HEK293T (cell line): Measurements from ENCODE around the gene LOXL1.
A peak's percentile ranks its signal among the peaks of the same experiment; 100 is the strongest.

ENCODE experiments used
- CTCF ChIA-PET: fragments of 350-600 bp; formaldehyde crosslinking; extraction: SDS; loops from one replicate; lab custom pipeline; 2021; ENCODE audit warnings: antibody characterized with exemption, inconsistent platforms; lab: Yijun Ruan, JAX
- POLR2A ChIA-PET: fragments of 350-600 bp; formaldehyde crosslinking; extraction: SDS; loops from one replicate; lab custom pipeline; 2020; ENCODE audit warnings: antibody characterized with exemption, inconsistent platforms; lab: Yijun Ruan, JAX
- DNase-seq: peaks from one replicate; pipeline ENCODE4 v3.0.0; 2012; ENCODE audit warnings: mixed read lengths; ENCODE audit errors: extremely low spot score
- ARNT ChIP-seq: fragments of 450-650 bp; IDR thresholded peaks from 2 replicates; pipeline ENCODE4 v1.6.1; 2017; ENCODE audit warnings: mild to moderate bottlenecking
- BHLHE40 ChIP-seq: fragments of 450-650 bp; IDR thresholded peaks from 2 replicates; pipeline ENCODE4 v1.6.1; 2016; ENCODE audit warnings: mild to moderate bottlenecking, moderate library complexity, borderline replicate concordance
- CTBP1 ChIP-seq: fragments of 450-650 bp; IDR thresholded peaks from 2 replicates; pipeline ENCODE4 v1.6.1; 2016; ENCODE audit warnings: borderline replicate concordance
- ELF4 ChIP-seq: fragments of 450-650 bp; IDR thresholded peaks from 2 replicates; pipeline ENCODE4 v1.6.1; 2017; ENCODE audit warnings: antibody characterized with exemption
- FOXA1 ChIP-seq: fragments of 450-650 bp; IDR thresholded peaks from 2 replicates; pipeline ENCODE4 v1.6.1; 2016; ENCODE audit warnings: mild to moderate bottlenecking
- FOXK2 ChIP-seq: fragments of 450-650 bp; IDR thresholded peaks from 2 replicates; pipeline ENCODE4 v1.6.1; 2016; ENCODE audit warnings: mild to moderate bottlenecking
- FOXM1 ChIP-seq: fragments of 450-650 bp; IDR thresholded peaks from 2 replicates; pipeline ENCODE4 v1.6.1; 2017; ENCODE audit warnings: mild to moderate bottlenecking, borderline replicate concordance
- HDGF ChIP-seq: fragments of 450-650 bp; IDR thresholded peaks from 2 replicates; pipeline ENCODE4 v1.6.1; 2017; ENCODE audit warnings: antibody characterized with exemption, borderline replicate concordance
- L3MBTL2 ChIP-seq: fragments of 450-650 bp; conservative IDR thresholded peaks from 2 replicates; pipeline ENCODE4 v1.6.1; 2016; ENCODE audit warnings: mild to moderate bottlenecking
- LEF1 ChIP-seq: fragments of 450-650 bp; IDR thresholded peaks from 2 replicates; pipeline ENCODE4 v1.6.1; 2017; ENCODE audit warnings: mild to moderate bottlenecking, borderline replicate concordance
- NFRKB ChIP-seq: fragments of 450-650 bp; IDR thresholded peaks from 2 replicates; pipeline ENCODE4 v1.6.1; 2016; ENCODE audit warnings: mild to moderate bottlenecking, moderate library complexity
- SP1 ChIP-seq: fragments of 450-650 bp; IDR thresholded peaks from 2 replicates; pipeline ENCODE4 v1.6.1; 2017
- SUZ12 ChIP-seq: fragments of 450-650 bp; IDR thresholded peaks from 2 replicates; pipeline ENCODE4 v1.6.1; 2016; ENCODE audit warnings: mild to moderate bottlenecking
- TARDBP ChIP-seq: fragments of 450-650 bp; IDR thresholded peaks from 2 replicates; pipeline ENCODE4 v1.6.1; 2016
- ZNF384 ChIP-seq: fragments of 450-650 bp; IDR thresholded peaks from 2 replicates; pipeline ENCODE4 v1.6.1; 2016
- TF ChIP-seq, protein P1 (sequence below): fragments of 450-650 bp; IDR thresholded peaks from 2 replicates; pipeline ENCODE4 v1.6.1; 2016

LOXL1 gene

DNA sequence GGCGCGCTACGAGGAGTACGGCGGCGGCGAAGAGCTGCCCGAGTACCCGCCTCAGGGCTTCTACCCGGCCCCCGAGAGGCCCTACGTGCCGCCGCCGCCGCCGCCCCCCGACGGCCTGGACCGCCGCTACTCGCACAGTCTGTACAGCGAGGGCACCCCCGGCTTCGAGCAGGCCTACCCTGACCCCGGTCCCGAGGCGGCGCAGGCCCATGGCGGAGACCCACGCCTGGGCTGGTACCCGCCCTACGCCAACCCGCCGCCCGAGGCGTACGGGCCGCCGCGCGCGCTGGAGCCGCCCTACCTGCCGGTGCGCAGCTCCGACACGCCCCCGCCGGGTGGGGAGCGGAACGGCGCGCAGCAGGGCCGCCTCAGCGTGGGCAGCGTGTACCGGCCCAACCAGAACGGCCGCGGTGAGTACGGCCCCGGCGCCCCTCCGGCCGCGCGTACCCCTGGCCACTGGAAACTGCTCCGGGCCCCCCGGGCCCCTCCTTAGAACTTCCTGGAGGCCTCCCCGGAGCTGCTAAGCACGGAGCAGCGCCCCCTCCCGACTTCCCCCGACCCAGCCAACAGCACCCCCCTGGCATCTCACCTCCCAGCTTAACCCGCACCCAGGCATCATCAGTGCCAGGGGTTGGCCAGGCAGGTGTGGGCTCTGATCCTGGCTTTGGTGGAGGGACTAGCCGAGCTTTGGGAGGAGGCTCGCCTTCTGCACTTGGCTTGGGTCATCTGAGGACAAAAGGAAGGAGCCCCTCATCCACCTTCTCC is 1.4 kb downstream of the LOXL1 start:
- ChIA-PET POLR2A (interaction anchor here (0.6 to 3.0 kb wide), 9 partner anchors 9 to 87 kb away, joined by 3 to 17 read pairs (median 3); no protein-coding TSS in a partner anchor), CTCF (interaction anchor here (0.6 to 2.3 kb wide), 16 partner anchors 8 to 113 kb away, joined by 3 to 13 read pairs (median 4); no protein-coding TSS in a partner anchor)
- peak; percentile 81 for DNase-seq
- TF ChIP-seq HDGF (no peak), ELF4 (no peak), ARNT (no peak), ZNF384 (no peak), BHLHE40 (no peak)

GRCh38 chr15:73928241-73928579 is 1.9 kb downstream of the LOXL1 start:
- ChIA-PET POLR2A (interaction anchor here (0.7 to 3.0 kb wide), 8 partner anchors 8 to 86 kb away, joined by 3 to 17 read pairs (median 4); no protein-coding TSS in a partner anchor), CTCF (interaction anchor here (0.6 to 2.3 kb wide), 13 partner anchors 8 to 112 kb away, joined by 3 to 13 read pairs (median 4); no protein-coding TSS in a partner anchor)
- TF ChIP-seq FOXA1, result no peak
- no peak for TF ChIP-seq LEF1
- TF ChIP-seq CTBP1, result no peak
- TF ChIP-seq FOXM1, result no peak
- TF ChIP-seq SP1, result no peak
- TF ChIP-seq SUZ12, result no peak
- TF ChIP-seq NFRKB, result no peak
- no peak for TF ChIP-seq BHLHE40
- TF ChIP-seq TARDBP, result no peak
- TF ChIP-seq ELF4, result no peak
- no peak for TF ChIP-seq FOXK2
- no peak for TF ChIP-seq ZNF384
- no peak for TF ChIP-seq L3MBTL2
- TF ChIP-seq HDGF, result no peak
- TF ChIP-seq ARNT, result no peak
- TF ChIP-seq, protein P1, sequence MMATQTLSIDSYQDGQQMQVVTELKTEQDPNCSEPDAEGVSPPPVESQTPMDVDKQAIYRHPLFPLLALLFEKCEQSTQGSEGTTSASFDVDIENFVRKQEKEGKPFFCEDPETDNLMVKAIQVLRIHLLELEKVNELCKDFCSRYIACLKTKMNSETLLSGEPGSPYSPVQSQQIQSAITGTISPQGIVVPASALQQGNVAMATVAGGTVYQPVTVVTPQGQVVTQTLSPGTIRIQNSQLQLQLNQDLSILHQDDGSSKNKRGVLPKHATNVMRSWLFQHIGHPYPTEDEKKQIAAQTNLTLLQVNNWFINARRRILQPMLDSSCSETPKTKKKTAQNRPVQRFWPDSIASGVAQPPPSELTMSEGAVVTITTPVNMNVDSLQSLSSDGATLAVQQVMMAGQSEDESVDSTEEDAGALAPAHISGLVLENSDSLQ, result no peak
- DNase-seq, result no peak

- TF ChIP-seq CTBP1 (no peak), LEF1 (no peak), ZNF384 (no peak), FOXK2 (no peak), FOXM1 (no peak), SP1 (no peak), FOXA1 (no peak), ARNT (no peak), TARDBP (no peak), BHLHE40 (no peak), HDGF (no peak), NFRKB (no peak)
- no peak for DNase-seq
- ChIA-PET CTCF (interaction anchor here (0.5 to 1.5 kb wide), 3 partner anchors 10 to 465 kb away, joined by 3 to 7 read pairs (median 3); no protein-coding TSS in a partner anchor), POLR2A (no interaction called here)
Observed at GRCh38 chr15:73928971-73929627, 2.8 kb downstream of the LOXL1 start.

GRCh38 chr15:73930371-73930770 is 4.1 kb downstream of the LOXL1 start:
- TF ChIP-seq SUZ12 (no peak), FOXA1 (no peak), ZNF384 (no peak), TARDBP (no peak), ARNT (no peak), L3MBTL2 (no peak), ELF4 (no peak), FOXM1 (no peak), NFRKB (no peak), FOXK2 (no peak), SP1 (no peak), BHLHE40 (no peak), LEF1 (no peak), HDGF (no peak)
- TF ChIP-seq, protein P1, result no peak
- POLR2A ChIA-PET, result no interaction called here
- CTCF ChIA-PET, result interaction anchor here (1.0 kb wide), 1 partner anchor 57 kb away, joined by 3 read pairs; the partner anchor contains the start of gene TBC1D21
- no peak for DNase-seq

DNA sequence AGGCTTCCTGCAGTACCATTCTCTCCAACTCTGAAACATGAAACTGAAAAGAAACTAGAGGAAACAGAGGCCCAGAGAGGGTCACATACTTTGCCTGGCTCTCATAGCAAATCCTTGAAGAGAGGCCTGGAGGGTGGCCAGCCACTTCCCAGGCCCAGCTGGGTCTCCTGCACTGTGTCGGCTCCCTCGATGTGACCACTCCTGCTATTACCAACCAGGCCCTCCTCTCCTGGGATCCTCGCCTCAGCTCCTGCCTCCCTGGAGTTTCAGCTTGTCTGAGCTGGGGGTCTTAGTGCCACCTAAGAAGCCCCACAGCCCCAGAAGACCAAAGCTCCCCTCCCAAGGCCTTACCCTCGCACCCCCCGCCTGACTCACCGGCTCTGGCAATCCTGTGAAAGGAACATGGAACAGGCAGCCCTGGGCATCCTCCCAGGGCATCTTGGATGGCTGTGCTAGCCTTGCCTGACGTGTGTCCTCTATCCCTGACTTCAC is 4.6 kb downstream of the LOXL1 start:
- TF ChIP-seq TARDBP, result no peak
- TF ChIP-seq, protein P1, result no peak
- TF ChIP-seq BHLHE40, result no peak
- TF ChIP-seq SP1, result no peak
- no peak for TF ChIP-seq FOXA1
- TF ChIP-seq ARNT, result no peak
- TF ChIP-seq NFRKB, result no peak
- no peak for TF ChIP-seq CTBP1
- TF ChIP-seq ELF4, result no peak
- no peak for TF ChIP-seq FOXM1
- no peak for TF ChIP-seq L3MBTL2
- TF ChIP-seq SUZ12, result no peak
- TF ChIP-seq FOXK2, result no peak
- no peak for TF ChIP-seq LEF1
- CTCF ChIA-PET, result interaction anchor here (1.0 kb wide), 1 partner anchor 57 kb away, joined by 3 read pairs; the partner anchor contains the start of gene TBC1D21
- POLR2A ChIA-PET, result no interaction called here
- DNase-seq, result no peak
